ENCODE data around the gene PDIA5.
"Not testable (repeated sequence)": the region's sequence is repeated elsewhere in the genome, so short reads cannot be mapped to it uniquely, and the experiment has no call there.

PDIA5 gene

DNA sequence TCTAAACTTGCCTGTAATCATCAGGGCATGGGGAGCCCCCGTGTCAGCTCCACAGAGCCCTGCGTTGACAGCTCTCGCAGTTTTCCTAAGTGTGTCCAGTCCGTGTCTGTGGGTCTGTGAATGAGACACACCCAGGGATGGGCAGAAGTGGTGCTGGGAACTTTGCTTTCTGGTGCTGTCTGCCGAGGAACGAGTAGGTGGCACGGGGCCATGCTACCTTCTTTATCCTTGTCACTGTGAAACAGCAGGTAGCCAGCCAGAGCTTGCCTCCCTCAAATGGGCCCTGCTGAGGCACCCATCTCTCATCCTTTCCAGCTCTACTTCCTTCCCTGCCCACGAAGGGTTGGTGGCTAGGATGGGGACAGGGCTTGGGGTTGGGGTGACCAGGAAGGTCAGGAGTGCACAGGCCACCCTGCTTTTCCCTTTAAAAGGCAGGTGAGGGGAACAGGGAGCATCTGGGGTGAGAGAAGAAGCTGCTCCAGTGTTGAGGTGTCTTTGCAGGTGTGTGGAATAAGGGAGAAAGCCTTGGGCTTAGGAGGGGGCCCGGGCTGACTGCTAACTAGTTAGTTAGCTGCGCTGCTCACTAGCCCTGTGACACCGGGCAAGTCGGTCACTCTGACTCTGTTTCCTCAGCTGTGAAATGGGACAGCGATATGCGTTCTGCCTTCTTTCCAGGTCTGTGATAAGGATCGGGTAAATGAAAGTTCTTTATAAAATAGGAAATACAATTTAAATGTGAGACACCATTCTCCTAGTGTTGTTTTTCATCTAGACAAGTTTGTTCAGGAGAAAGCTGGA, 27.9 kb downstream of the PDIA5 start:
- DNase-seq = no peak

DNA sequence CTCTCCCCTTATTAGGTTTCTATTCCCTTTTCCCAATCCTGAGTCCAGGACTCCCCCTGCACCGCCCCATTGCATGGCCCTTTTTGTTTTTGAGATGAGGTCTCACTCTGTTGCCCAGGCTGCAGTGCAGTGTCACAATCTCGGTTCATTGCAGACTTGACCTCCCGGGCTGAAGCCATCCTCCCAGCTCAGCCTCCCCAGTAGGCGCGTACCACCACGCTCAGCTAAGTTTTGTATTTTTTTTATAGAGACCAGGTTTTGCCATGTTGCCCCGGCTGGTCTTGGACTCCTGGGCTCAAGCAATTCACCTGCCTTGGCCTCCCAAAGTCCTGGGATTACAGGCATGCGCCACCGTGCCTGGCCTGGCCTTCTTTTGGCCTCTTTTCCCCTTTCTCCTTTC, 29.3 kb downstream of the PDIA5 start:
- no peak for DNase-seq

- no peak for DNase-seq
Measured at GRCh38 chr3:123096731-123097130, 29.9 kb downstream of the PDIA5 start.

GRCh38 chr3:123098426-123099330, 31.9 kb downstream of the PDIA5 start:
- no peak for DNase-seq

GRCh38 chr3:123099331-123100192, 32.7 kb downstream of the PDIA5 start:
- DNase-seq = no peak

DNA sequence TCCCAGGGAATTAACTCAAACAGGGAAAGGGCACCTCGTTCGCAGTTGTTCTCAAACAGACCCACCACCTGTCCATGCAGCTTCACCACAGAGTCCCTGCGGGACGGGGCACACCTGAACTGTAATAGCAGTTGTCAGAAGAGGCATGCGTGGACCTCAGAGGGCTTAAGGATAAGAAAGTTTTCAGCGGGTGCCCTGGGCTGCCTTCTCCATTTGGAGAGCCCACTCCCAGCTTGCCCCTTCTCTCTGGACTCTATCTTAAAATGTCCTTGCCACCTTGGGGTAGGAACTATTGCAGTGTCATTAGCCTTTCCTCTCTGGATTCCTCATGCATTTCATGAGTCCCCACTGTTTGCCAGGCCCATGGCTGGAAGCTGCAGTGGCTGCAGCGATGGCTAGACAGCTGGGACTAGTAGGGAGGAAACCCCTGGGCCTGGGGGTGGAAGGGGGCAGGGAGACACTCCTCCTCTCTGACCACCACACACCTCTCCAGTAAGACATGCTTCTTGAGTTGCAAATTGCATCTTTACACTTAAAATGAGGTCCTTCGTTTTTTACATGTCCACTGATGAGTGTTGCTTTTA, 33.5 kb downstream of the PDIA5 start:
- DNase-seq = no peak

- DNase-seq = no peak
Measured at GRCh38 chr3:123102249-123102648, 35.4 kb downstream of the PDIA5 start.

GRCh38 chr3:123102826-123103225, 36.0 kb downstream of the PDIA5 start:
- DNase-seq = no peak

DNA sequence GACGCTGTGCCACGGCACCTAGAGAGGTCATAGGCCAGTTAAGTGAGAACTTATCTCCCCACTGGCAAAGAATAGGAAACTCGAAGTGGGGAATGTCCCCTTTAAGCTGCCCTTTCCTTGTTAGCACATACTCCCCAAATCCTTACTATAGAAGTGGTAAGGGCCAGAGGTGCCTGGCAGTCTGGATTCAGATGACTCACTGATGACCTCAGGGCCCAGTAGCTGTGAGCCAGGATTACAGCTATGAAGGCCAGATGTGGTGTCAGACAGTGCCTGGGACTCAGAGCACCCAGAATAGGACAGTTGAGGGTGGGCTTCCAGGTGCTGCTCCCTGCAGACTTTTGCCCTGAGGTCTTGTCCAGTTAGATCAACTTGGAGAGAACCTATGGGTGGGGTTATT, 37.7 kb downstream of the PDIA5 start:
- no peak for DNase-seq

GRCh38 chr3:123105201-123106189, 38.7 kb downstream of the PDIA5 start:
- peak in 1 of 2 donors; percentile 55 for DNase-seq

DNA sequence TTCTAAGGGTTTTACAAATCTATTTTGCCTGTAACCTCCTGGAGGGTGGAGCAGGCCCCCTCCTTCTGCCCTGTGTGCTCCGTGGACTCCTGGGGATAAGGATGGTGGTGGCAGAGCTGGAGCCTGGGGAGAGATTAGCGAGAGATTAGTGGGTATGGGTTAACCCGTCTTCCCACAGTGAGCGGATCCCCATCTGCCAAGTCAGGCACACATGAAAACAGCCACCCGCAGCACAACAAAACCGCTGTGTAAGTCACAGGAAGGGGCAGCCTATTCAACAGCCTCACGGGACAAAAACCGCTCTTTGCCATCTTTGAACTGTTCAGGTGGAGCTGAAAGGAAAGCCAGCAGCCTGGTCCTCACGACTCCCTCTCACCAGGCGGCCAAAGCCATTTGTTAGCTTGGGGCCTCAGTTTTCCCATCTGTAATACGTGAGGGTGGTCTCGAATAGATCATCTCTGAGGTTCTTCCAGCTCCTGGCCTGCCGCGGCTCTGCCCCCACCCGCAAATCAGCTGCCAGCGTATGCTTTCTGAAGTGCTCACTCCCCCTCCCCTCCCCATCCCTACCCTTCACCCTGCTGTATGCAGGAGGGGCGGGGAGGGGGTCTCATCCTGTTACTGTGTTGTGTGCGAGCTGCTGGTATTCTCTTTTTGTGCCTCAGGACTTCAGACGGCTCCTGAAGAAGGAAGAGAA, 43.6 kb downstream of the PDIA5 start:
- DNase-seq = no peak

DNA sequence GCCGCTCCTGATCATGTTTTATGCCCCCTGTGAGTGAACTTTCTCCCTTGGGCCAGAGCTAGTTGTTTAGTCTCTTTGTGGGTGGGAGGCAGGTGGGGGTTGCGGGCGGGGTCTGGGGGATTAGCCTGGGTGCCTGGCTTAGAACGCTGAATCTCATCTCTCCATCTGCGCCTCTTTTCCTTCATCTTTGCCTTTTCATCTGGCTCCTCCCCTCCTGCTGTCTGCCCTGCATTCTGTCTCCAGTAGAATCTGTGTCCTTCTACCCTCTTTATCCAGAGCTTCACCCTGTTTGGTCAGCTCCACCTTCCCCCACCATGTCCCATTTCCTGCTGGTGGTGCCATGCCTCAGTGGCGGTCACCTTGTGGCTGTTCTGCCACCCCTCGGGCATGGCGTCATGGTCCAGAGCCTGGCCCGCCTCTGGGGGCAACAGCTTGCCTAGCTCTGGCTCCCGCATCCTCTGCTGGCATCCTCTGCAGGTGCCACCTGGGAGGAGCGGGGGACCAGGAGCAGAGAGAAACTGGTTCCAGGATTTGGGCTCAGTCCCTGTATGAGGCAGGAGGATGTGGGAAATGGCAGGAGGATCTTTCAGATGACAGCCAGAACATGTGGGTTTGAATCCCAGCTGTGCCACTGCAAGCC, 44.3 kb downstream of the PDIA5 start:
- no peak for DNase-seq

GRCh38 chr3:123111640-123112039, 44.8 kb downstream of the PDIA5 start:
- DNase-seq = no peak

- DNase-seq = no peak
Measured at GRCh38 chr3:123112232-123112631, 45.4 kb downstream of the PDIA5 start.

GRCh38 chr3:123112656-123113055, 45.8 kb downstream of the PDIA5 start:
- not testable (repeated sequence) for DNase-seq

DNA sequence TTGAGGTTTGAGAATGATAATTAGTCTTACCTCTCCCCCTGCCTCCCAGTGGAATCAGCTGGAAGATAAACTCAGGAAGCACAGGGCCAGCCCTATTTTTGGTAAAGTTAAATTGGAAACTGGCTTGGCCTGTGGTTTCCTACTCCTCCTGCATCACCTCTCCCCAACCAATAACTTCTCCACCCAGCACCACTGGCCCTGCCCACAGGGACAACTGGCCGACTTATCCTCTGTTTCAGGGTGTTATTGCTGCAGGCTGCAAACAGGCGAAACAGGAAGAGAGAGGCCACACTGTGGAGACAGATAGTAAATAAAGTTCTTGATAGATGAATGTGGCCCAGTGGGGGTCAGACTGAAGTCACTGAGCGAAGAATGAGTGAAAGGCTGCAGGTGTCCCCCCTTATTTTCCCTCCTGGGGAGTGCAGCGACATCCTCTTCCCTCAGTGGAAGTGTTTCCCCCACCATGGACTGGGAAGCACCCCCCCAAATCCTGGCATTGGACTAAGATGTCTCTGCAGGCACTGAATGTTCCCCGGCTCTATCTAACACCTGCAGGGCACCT, 47.1 kb downstream of the PDIA5 start:
- no peak for DNase-seq

GRCh38 chr3:123116116-123116515, 49.3 kb downstream of the PDIA5 start:
- DNase-seq = no peak

DNA sequence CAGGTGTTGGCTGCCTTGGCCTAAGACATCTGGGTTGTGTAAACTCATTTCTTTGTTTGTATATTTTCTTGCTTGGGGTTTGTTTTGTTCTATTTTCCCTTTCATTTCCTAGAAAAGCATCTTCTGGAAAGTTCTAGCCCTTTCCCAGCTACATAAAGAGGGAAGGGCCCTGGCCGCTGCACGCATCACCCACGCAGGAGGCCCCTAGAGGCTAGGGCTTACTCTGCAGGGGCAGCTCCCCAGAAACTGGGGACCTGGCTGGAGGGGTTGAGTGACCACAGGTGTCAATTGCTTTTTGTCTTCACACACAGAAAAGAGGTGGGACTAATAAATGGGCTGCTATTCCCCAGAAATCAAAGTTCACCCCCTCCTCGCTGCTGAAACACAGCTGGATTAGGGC, 52.6 kb downstream of the PDIA5 start:
- DNase-seq = no peak

DNA sequence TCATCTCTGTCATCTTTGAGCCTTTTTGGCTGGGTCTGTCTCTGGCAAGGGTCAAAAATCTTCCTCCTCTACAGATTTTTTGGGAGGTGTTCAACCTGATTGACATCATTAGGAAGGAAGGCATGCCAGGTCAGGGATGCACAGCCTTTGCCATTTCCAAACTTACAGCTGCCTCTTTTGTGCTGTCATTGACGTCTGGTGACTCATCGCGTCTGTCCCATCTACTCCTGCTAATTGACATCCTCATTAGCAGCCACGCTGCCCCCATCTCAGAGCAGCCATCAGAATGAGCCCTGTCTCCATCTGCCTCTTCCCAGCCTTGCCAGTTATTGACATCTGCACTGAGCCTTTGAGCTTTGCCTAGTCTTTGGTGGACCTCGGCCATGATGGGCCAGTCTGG, 53.0 kb downstream of the PDIA5 start:
- no peak for DNase-seq

DNA sequence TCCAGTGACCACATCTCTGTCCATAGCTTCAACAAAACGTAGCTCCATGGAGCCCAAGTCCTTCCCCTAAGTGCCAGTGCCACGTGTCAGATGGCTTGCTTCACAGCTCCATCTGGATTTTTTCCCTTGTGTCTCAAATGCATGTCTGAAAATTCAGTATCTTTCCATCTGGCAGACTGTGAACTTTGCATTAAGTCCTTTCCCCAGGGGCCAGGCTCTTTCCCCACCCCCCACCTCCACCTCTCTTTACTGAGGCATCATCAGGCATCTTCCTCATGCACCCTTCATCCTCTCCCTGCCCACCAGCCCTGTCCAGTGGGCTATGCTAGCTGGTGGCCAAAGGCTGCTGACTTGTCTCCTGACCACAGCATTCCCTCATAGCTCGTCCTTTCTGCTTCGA, 53.7 kb downstream of the PDIA5 start:
- DNase-seq = no peak
